ENCODE measurements around the gene CMSS1.
"Not testable (repeated sequence)": the region's sequence is repeated elsewhere in the genome, so short reads cannot be mapped to it uniquely, and the experiment has no call there.

The CMSS1 gene

DNA sequence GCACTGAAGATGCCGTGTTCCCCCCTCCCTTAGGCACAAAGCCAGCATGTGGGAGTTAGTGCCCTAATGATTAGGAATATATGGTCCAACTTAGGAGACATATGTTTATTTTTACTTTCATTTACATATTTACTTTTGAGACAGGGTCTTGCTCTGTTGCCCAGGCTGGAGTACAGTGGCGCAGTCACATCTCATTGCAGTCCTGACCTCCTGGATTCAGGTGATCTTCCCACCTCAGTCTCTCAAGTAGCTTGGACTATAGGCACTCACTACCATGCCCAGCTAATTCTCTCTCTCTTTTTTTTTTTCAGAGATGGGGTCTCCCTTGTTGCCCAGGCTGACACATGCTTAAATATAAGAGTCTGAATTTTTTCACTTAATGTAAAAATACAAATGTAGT is 391.5 kb downstream of the CMSS1 start:
- H3K4me3 ChIP-seq (ENCODE audit: low read depth, low read length) = no peak overlapping the region

DNA sequence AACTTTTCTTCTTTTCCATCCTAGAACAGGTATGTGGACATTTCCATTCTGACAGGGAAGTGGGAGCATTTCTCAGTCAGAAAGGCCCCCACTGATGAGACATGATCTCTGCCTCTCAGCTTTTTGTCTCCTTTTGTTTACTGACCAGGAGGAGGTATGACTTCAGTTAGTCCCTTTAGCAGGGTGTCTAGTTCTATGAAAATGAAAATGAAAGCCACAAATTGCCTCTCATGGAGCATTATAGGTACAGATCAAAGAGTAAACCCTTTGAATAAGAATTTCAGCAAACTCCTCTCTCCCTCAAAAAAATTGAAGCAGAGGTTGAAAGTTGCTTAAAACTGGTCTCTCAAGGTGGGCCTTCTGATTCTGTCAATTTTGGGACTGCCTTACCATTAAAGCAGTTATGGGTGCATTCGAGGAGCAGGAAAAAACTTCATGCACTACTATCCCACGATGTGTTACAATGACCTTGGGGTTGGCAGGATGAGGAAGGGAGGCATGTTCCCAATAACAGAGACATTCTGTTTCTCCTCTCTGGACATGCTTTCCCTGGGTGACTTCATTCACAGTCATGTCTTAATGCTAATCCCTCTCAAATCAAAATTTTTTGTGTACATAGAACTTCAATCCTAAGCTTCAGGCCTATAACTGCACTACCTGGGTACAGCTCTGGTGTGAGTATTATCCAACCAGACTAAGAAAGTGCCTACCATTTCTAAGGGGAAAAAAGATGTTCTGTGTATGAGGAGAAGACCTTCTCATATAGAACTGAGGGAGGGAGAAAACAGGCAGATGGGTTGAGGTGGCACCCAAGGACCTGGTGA is 392.5 kb downstream of the CMSS1 start:
- H3K4me3 ChIP-seq (ENCODE audit: low read depth, low read length) = no peak overlapping the region

DNA sequence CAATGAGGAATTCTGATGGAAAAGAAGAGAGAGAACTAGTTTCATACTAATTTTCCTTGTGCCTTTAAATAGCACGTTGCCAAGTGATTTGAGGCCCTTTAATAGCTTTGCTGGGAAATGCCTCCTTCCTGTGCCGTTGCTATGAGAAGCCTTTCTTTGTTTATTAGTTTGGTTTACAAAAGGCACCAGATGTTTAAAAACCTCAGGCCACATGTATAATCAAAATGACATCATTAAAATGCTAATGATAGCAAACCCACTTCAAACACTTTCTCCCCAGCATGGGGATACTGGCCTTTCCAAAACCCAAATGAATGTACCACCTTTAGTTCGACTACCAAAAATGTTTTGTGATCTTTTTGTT is 393.1 kb downstream of the CMSS1 start:
- no peak overlapping the region for H3K4me3 ChIP-seq (ENCODE audit: low read depth, low read length)

DNA sequence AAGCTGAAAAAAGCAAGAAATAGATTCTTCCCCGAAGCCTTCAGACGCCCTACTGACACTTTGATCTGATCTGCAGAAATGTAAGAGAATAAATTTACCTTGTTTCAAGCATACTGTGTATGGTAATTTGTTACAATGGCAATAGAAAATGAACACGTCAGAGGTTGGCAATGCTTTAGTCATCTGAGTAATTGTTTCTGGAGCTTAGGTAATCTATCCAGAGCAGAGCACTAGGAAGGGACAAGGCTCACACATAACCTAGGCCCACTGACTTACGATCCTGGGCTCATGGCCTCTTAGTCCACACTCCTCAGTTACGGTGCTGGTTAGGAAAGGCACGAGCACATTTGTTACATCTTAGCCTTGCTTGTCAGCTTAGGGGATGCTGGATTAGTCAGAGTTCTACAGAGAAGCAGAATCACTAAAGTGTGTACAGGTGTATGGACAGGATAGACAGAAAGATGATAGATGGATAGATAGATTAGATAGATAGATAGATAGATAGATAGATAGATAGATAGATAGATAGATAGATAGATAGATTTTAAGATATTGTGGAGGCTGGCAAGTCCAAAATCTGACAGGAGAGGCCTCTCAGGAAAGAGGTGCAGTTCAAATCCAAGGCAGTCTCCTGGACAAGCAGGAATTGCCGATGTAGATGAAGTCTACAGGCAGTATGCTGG is 396.4 kb downstream of the CMSS1 start:
- H3K4me3 ChIP-seq (ENCODE audit: low read depth, low read length) = no peak overlapping the region

DNA sequence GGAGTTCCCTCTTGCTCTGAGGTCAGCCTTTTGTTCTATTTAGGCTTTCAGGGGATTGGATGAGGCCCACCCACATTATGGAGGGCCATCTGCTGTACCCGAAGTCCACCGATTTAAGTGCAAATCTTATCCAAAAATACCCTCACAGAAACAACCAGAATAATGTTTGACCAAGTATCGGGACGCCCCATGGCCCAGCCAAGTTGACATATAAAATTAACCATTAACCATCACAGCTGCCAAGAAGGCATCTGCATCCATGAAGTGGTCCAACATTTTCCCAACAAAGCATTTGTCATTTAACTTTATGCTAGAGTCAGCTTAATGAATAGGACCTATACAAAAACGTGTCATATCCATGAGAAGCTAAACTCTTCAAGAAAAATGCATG is 396.9 kb downstream of the CMSS1 start:
- no peak overlapping the region for H3K4me3 ChIP-seq (ENCODE audit: low read depth, low read length)

DNA sequence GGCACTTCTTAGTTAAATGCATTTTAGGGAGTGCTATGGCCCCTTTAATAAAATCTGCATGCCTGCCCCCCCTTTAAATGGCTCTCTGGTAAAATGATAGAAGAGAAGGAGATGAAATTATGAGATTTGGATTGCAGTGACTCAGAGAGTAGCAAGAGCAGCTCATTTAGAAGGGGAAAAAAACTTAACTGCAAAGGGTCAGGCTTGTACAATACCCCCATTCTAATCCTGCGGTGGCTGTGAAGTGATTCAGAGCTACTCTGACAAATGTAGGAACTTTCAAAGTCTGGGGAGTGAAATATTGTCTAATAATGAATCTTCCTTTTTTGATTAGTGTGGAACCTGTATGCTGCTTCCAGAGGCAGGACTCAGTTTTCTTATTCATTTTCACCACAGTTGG is 399.1 kb downstream of the CMSS1 start:
- no peak overlapping the region for H3K4me3 ChIP-seq (ENCODE audit: low read depth, low read length)

DNA sequence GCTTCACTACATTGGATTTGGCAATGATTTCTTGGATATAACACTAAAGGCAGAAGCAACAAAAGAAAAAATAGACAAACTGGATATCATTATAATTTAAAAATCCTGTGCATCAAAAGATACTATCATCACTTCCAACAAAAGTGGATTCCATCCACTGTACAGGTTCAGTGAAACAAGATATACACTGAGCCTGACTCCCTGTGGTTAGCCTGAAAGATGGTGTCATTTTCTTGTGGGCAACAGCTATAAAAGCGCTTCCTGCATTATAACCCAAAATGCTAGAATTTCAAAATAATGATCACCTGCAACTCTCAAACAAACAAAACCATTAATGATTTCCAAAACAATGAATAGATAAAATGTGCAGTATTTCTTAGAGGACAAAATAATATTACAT is 403.5 kb downstream of the CMSS1 start:
- no peak overlapping the region for H3K4me3 ChIP-seq (ENCODE audit: low read depth, low read length)

DNA sequence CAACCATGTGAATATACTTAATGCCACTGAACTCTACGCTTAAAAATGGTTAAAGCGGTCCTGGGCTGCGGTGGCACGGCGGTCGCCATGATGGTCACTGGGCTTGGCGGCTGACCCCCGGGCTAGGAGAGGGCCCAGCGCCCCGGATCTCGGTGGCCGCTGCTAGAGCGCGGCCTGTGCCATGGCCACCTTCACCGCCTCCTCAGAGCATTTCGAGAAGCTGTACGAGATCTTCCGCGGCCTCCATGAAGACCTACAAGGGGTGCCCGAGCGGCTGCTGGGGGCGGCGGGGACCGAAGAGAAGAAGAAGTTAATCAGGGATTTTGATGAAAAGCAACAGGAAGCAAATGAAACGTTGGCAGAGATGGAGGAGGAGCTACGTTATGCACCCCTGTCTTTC is 407.5 kb downstream of the CMSS1 start:
- H3K4me3 ChIP-seq (ENCODE audit: low read depth, low read length) = no peak overlapping the region

DNA sequence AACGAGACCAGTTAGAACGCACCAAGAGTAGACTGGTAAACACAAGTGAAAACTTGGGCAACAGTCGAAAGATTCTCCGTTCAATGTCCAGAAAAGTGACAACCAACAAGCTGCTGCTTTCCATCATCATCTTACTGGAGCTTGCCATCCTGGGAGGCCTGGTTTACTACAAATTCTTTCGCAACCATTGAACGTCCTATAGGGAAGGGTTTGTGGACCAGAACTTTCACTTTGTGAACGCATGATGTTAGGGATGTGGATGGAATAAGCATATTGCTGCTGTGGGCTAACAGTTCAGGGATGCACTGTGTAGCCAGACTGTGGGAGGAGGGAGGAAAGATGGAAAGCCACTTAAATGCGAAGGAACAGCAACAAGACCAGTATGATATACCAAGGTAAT is 408.2 kb downstream of the CMSS1 start:
- no peak overlapping the region for H3K4me3 ChIP-seq (ENCODE audit: low read depth, low read length)

DNA sequence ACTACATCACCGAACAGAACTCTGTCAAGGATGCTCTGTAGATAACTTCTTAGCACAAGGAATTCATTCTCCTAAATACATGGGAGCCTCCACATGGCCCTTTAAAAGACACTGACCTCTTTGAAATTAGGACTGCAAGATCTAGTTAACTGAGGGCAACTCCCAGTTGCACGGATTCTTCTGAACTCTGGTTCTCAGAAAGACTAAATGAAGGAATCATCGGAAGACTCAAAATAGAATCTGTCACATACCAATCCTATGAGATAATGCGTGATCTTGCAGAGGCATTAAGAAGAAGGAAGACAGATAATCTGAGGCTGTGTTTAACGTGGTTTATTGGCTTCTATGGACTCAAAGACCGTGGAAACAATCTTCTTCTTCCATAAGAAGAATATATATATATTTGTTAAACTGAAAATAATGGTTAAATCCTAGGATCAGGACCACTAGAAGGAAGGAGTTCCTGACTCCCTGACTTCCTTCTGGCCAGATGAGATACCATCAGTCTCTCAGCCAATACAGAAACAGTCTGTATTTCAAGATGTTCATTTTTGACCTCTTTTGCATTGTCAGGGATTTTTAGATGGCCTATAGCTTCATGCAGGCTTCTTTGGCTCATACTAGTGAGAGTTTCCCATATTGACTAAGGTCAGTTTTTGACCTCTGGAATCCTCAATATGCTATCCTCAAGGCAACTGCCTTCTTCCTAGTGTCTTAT is 409.2 kb downstream of the CMSS1 start:
- H3K4me3 ChIP-seq (ENCODE audit: low read depth, low read length) = no peak overlapping the region

DNA sequence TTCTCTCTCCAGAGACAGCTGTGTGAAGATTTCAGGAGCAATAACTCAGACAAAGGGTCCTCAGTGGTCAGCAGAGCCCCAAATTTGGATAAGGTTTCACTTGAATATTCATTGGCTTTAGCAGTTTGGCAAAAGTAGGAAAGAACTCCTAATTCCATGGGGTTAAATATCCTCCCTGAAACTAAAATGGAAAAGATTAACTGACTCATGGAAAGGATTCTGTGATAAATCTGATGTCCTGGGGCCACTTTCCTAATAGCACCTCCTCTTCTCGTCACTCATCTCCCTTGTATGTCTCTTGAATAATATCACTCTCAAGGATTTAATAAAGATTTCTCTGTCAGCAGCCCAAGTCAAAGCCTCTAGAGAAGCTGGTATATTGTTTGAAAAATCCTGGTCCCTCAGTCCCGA is 409.9 kb downstream of the CMSS1 start:
- no peak overlapping the region for H3K4me3 ChIP-seq (ENCODE audit: low read depth, low read length)

DNA sequence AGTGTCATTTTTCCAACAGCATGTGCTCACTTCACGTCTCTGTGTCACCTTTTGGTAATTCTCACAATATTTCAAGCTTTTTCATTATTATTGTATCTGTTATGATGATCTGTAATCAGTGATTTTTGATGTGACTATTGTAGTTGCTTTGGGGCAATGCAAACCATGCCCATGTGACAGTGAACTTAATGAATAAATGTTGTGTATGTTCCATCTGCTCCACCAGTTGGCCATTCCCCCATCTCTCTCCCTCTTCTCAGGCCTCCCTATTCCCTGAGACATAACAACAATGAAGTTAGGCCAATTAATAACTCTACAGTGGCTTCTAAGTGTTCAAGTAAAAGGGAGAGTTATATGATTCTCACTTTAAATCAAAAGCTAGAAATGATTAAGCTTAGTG is 410.6 kb downstream of the CMSS1 start:
- no peak overlapping the region for H3K4me3 ChIP-seq (ENCODE audit: low read depth, low read length)

DNA sequence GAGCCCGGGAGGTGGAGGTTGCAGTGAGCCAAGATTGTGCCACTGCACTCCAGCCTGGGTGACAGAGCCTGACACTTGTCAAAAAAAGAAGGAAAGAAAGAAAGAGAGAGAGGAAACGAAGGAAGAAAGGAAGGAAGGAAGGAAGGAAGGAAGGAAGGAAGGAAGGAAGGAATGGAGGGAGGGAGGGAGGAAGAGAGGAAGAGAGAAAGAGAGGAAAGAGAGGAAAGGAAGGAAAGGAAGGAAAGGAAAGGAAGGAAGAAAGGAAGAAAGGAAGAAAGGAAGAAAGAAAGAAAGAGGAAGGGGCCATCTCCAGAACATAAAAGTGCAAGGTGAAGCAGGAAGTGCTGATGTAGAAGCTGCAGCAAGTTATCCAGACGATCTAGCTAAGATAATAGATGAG is 411.5 kb downstream of the CMSS1 start:
- H3K4me3 ChIP-seq (ENCODE audit: low read depth, low read length) = not testable (repeated sequence)

DNA sequence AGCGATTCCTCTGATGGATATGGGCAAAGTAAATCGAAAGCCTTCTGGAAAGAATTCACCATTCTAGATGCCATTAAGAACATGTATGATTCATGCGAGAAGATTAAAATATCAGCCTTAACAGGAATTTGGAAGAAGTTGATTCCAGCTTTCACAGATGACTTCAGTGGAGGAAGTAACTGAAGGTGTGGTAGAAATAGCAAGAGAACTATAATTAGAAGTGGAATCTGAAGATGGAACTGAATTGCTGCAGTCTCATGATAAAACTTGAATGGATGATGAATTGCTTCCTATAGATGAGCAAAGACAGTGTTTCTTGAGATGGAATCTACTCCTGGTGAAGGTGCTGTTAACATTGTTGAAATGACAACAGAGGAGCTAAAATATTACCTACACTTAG is 413.0 kb downstream of the CMSS1 start:
- H3K4me3 ChIP-seq (ENCODE audit: low read depth, low read length) = no peak overlapping the region
